K562 (cell line): Measurements from ENCODE around the gene SS18L1. TPM values are rescaled to one million over a fixed set of nuclear protein-coding genes. Genes with fewer than 3 reads are reported as not detected.

Experiments
- ARID1B ChIP-seq: fragments of 450-650 bp; IDR thresholded peaks from 2 replicates; pipeline ENCODE4 v1.6.1; 2016; ENCODE audit warnings: antibody characterized with exemption, mild to moderate bottlenecking, inconsistent platforms
- CHD4 ChIP-seq: fragments of 200-600 bp; sonication (generic); IDR thresholded peaks from 3 replicates; pipeline ENCODE4 v1.6.1; 2012; ENCODE audit warnings: low read depth, mild to moderate bottlenecking, mixed read lengths, low read length, inconsistent platforms; ENCODE audit not compliant: insufficient read depth, insufficient replicate concordance, poor library complexity, severe bottlenecking
- CREB1 ChIP-seq, 2 experiments: sonication (generic) in 1 of 2; formaldehyde crosslinking in 1 of 2; IDR thresholded peaks; 2 replicates each; pipeline versions ENCODE4 v1.6.1 to v1.8.0; 2012 to 2022; ENCODE audit warnings: inconsistent platforms in 1 of 2, mild to moderate bottlenecking in 1 of 2, missing genetic modification reagents in 1 of 2, moderate library complexity in 1 of 2
- DLX4 ChIP-seq: fragments of 250-450 bp; sonication (Bioruptor Pico); IDR thresholded peaks from 2 replicates; pipeline ENCODE4 v1.6.1; 2021; ENCODE audit warnings: mild to moderate bottlenecking
- GTF2F1 ChIP-seq: IDR thresholded peaks from 2 replicates; pipeline ENCODE4 v1.6.1; 2011; ENCODE audit warnings: low read depth, low read length, improper control_type of control experiment
- HDAC1 ChIP-seq, 2 experiments: fragments of 450-650 bp; IDR thresholded peaks; 2 replicates each; pipeline ENCODE4 v1.6.1; 2016 to 2017; ENCODE audit warnings: inconsistent platforms in 1 of 2, mild to moderate bottlenecking in 1 of 2, moderate library complexity in 1 of 2
- KAT8 ChIP-seq: fragments of 450-650 bp; IDR thresholded peaks from 2 replicates; pipeline ENCODE4 v1.6.1; 2016; ENCODE audit warnings: low read depth, mild to moderate bottlenecking
- KHSRP ChIP-seq: fragments of 450-650 bp; IDR thresholded peaks from 2 replicates; pipeline ENCODE4 v1.6.1; 2017
- MED1 ChIP-seq: sonication (generic); formaldehyde crosslinking; IDR thresholded peaks from 2 replicates; pipeline ENCODE4 v1.8.1; 2023; ENCODE audit warnings: missing genetic modification reagents, borderline replicate concordance
- POLR2G ChIP-seq: fragments of 200-400 bp; formaldehyde crosslinking; IDR thresholded peaks from 2 replicates; pipeline ENCODE4 v1.6.1; 2017; ENCODE audit warnings: low read depth, mild to moderate bottlenecking, antibody characterized with exemption, low read length, moderate library complexity
- RAD21 ChIP-seq, 2 experiments: fragments of 250-450 bp in 1 of 2; fragments of 450-650 bp in 1 of 2; sonication (Bioruptor Pico) in 1 of 2; formaldehyde crosslinking in 1 of 2; IDR thresholded peaks in 1 of 2; conservative IDR thresholded peaks in 1 of 2; 2 replicates each; pipeline versions ENCODE4 v1.4.0 to v1.8.0; 2020 to 2022; ENCODE audit warnings: mild to moderate bottlenecking in 2 of 2, moderate library complexity in 1 of 2
- RFX5 ChIP-seq: IDR thresholded peaks from 2 replicates; pipeline ENCODE4 v1.6.1; 2011; ENCODE audit warnings: low read depth, mild to moderate bottlenecking, improper control_type of control experiment, low read length
- RHOXF2B ChIP-seq: fragments of 250-450 bp; sonication (Bioruptor Pico); conservative IDR thresholded peaks from 2 replicates; pipeline ENCODE4 v1.5.1; 2021
- RNF2 ChIP-seq: sonication (generic); IDR thresholded peaks from 2 replicates; pipeline ENCODE4 v1.6.1; 2016
- SIN3B ChIP-seq: fragments of 450-650 bp; IDR thresholded peaks from 2 replicates; pipeline ENCODE4 v1.6.1; 2017; ENCODE audit warnings: low read depth, mild to moderate bottlenecking, moderate library complexity
- TEAD4 ChIP-seq, 2 experiments: sonication (generic) in 1 of 2; formaldehyde crosslinking in 1 of 2; IDR thresholded peaks; 2 replicates each; pipeline versions ENCODE4 v1.6.1 to v1.8.0; 2012 to 2022; ENCODE audit warnings: borderline replicate concordance in 1 of 2, inconsistent platforms in 1 of 2, low read length in 1 of 2, mild to moderate bottlenecking in 1 of 2, missing genetic modification reagents in 1 of 2
- ZBTB7A ChIP-seq: IDR thresholded peaks from 2 replicates; pipeline ENCODE4 v1.6.1; 2011; ENCODE audit warnings: low read depth, mild to moderate bottlenecking, low read length, moderate library complexity, borderline replicate concordance; ENCODE audit not compliant: control insufficient read depth
- ZFP1 ChIP-seq: fragments of 450-650 bp; formaldehyde crosslinking; IDR thresholded peaks from 2 replicates; pipeline ENCODE4 v1.4.0; 2020; ENCODE audit warnings: mild to moderate bottlenecking, mixed read lengths
- ZNF175 ChIP-seq: fragments of 200-800 bp; sonication (Bioruptor generic); IDR thresholded peaks from 2 replicates; pipeline ENCODE4 v1.6.1; 2016; ENCODE audit warnings: low read depth, mild to moderate bottlenecking, missing genetic modification characterization, missing compliant biosample characterization
- ZNF232 ChIP-seq: sonication (generic); formaldehyde crosslinking; IDR thresholded peaks from 2 replicates; pipeline ENCODE4 v1.8.0; 2022; ENCODE audit warnings: mild to moderate bottlenecking, missing genetic modification reagents
- ZNF316 ChIP-seq: fragments of 450-650 bp; IDR thresholded peaks from 2 replicates; pipeline ENCODE4 v1.6.1; 2016
- ZNF511 ChIP-seq: sonication (generic); formaldehyde crosslinking; IDR thresholded peaks from 2 replicates; pipeline ENCODE4 v1.8.0; 2022; ENCODE audit warnings: mild to moderate bottlenecking, missing genetic modification reagents
- ZNF707 ChIP-seq: fragments of 250-450 bp; sonication (Bioruptor Pico); conservative IDR thresholded peaks from 2 replicates; pipeline ENCODE4 v1.8.0; 2022; ENCODE audit warnings: inconsistent platforms, mild to moderate bottlenecking, moderate library complexity
- ZNF766 ChIP-seq: fragments of 200-800 bp; sonication (Bioruptor generic); conservative IDR thresholded peaks from 2 replicates; pipeline ENCODE4 v1.6.1; 2016; ENCODE audit warnings: missing genetic modification characterization, missing compliant biosample characterization
- polyA plus RNA-seq, 8 experiments: library from polyadenylated mRNA; depleted of rRNA in 4 of 8; stranded (reverse) in 5 of 8; unstranded in 3 of 8; fragments of >200 nt; fragmentation: Nextera tagmentation in 2 of 8; fragmentation: Illumina TruSeq in 1 of 8; extraction: Ambion mirVana in 2 of 8; extraction: Trizol in 1 of 8; gene quantifications; 2 replicates each; pipeline versions ENCODE4 v1.2.1 to v1.2.3, GENCODE V29; 2011 to 2014; ENCODE audit warnings: inconsistent platforms in 1 of 8, missing spikeins in 1 of 8
- total RNA-seq, 7 experiments: library from RNA; depleted of rRNA in 6 of 7; stranded (reverse); fragments of >200 nt in 6 of 7; fragmentation: Illumina TruSeq in 2 of 7; extraction: Trizol in 2 of 7; gene quantifications; 2 replicates each; pipeline versions ENCODE4 v1.2.1 to v1.2.3, GENCODE V29; 2011 to 2021; ENCODE audit warnings: low replicate concordance in 1 of 7

SS18L1 gene
- total and polyA plus RNA-seq, 9 of the 15 experiments (the other 6 are each of a cell fraction or from before 2014, with no cell fraction given), result 2.7 to 28.3 (median 15.1) TPM

GRCh38 chr20:62146019-62146755 is 2.6 kb downstream of the SS18L1 start (continued):
- TF ChIP-seq KAT8 (no peak), RAD21 (CRISPR knock-in tag; conservative IDR thresholded peaks at IDR 0.05 in 1 of 2, IDR thresholded peaks at IDR 0.05 in 1 of 2) (peak in 1 of 2 experiments; percentile 7; a peak in 1 of 4 replicates), RFX5 (no peak), MED1 (CRISPR knock-in tag) (0 out of 2 replicates have a peak, but pooled peaks have one; percentile 43), RHOXF2B (CRISPR knock-in tag) (no peak), ZNF232 (peak; percentile 59; the same call in 1 of the 2 replicates), ZNF175 (peak; percentile 64), RNF2 (peak; percentile 74; the same call in 1 of the 2 replicates), KHSRP (no peak), POLR2G (no peak), ARID1B (peak; percentile 67), DLX4 (no peak), ZNF766 (CRISPR knock-in tag) (peak; percentile 69), ZNF316 (no peak), SIN3B (no peak), CREB1 (IDR thresholded peaks at IDR 0.05) (peak; percentile 45; the same call in 1 of the 2 replicates), CREB1 (CRISPR knock-in tag; IDR thresholded peaks at IDR 0.05) (peak; percentile 85), ZBTB7A (no peak), ZFP1 (CRISPR knock-in tag) (no peak), ZNF511 (CRISPR knock-in tag) (peak; percentile 72; the same call in 1 of the 2 replicates), ZNF707 (CRISPR knock-in tag) (no peak), HDAC1 (IDR thresholded peaks at IDR 0.05) (peak in 1 of 2 experiments; percentile 91; a peak in 2 of 4 replicates), TEAD4 (IDR thresholded peaks at IDR 0.05; ENCODE audit: low read length) (peak; percentile 60; the same call in 1 of the 2 replicates), TEAD4 (CRISPR knock-in tag; IDR thresholded peaks at IDR 0.05; ENCODE audit: borderline replicate concordance) (no peak), CHD4 (no peak), GTF2F1 (no peak)
